Measurements from ENCODE around the gene SAP30.

SAP30 gene

DNA sequence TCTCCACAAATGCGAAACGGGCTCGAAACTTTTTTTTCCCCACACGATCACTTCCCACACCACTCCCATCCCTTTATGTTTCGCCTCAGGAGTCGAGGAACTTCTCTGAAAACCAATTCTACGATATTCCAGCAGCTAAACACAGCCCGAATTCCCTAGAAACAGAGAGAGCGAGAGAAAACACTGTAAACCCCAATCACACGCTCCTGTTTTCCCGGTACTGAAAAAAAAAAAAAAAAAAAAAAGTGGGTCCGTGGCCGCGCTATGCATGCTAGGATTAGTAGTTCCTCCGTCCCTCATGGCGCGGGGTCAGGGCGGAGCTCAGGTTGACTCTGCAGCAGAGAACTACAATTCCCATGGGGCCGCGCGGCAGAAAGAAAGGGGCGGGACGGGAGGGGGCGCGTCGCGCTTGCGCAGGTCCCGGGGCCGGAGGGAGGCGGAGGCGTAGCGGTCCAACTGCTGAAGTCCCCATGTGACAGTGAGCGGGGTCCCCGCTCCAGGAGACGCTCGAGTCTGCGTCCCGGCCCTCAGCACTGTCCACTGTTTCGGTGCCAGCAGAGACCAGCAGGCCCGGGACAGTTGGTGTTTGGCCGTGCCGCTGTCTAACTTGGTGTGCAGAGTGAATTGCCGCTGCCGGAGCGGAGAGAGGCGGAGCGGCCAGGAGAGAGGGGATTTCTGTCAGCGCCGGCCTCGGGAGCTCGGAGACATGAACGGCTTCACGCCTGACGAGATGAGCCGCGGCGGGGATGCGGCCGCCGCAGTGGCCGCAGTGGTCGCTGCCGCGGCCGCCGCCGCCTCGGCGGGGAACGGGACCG is at the start of gene SAP30:
Gene SAP30, plus strand, starts transcription at position 478 of the 815 bp plus-strand sequence. Its CDS starts 229 bp downstream, at position 707.
- peak; percentile 98 for DNase-seq (ENCODE audit: low spot score)

GRCh38 chr4:173325007-173325736 is 45.6 kb upstream of the SAP30 start:
- DNase-seq (ENCODE audit: low spot score): no peak

DNA sequence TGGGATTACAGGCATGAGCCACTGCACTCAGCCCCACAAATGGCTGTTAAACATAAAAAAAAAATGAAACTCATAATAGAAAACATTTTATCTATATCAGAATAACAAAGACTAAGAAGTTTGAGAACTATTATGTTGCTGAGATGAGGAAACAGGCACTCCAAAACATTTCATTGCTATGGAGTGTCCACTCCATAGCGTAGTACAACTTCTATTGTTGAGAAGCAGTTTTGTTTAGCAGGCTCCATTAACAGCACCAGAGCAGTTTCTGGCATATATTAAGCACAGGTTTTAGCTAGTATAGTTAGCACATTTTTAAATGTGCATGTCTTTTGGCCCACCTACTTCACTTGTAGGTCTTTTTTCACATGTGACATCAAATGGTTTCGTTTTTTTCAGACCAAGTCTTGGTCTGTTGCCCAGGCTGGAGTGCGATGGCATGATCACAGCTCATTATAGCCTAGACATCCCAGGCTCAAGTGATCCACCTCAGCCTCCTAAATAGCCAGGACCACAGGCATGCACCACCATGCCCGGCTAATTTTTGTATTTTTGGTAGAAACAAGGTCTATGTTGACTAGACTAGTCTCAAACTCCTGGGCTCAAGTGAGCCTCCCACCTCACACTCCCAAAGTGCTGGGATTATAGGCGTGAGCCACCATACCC is 42.4 kb upstream of the SAP30 start:
- no peak for DNase-seq (ENCODE audit: low spot score)

DNA sequence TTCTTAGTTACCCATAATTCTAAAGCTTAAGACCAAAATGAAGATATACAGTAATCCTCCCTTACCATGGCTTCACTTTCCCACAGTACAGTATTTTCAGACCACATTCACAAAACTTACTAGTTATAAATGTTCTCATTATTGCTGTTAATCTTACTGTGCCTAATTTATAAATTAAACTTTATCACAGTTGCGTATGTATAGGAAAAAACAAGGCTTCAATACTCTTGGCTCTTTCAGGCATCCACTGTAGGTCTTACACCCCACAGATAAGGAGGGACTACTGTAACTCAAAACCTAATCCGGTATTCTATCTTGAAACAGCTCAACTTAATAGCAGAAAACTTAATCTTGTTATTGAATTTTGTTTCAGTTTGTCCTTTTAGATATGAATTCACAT is 40.2 kb upstream of the SAP30 start:
- DNase-seq (ENCODE audit: low spot score): no peak

DNA sequence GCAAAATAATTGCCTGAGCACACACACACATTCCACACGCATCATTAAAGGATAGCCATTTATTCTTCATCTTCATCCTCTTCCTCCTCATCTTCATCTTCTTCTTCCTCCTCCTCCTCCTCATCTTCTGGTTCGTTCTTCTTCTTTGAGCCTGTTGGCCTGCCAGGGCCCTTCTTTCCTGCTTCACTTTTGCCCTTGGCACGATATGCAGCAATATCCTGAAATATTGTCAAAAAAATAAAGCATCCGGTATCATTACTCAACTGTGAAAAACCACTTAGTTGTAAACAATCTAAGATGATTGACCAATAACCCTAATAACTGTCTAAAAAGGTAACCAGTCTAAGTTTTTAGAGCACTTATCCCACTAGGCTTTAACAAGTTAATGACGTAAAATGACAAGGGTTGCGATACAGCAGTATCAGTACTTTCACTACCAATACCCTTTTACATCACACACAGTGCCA is 38.7 kb upstream of the SAP30 start:
- no peak for DNase-seq (ENCODE audit: low spot score)

DNA sequence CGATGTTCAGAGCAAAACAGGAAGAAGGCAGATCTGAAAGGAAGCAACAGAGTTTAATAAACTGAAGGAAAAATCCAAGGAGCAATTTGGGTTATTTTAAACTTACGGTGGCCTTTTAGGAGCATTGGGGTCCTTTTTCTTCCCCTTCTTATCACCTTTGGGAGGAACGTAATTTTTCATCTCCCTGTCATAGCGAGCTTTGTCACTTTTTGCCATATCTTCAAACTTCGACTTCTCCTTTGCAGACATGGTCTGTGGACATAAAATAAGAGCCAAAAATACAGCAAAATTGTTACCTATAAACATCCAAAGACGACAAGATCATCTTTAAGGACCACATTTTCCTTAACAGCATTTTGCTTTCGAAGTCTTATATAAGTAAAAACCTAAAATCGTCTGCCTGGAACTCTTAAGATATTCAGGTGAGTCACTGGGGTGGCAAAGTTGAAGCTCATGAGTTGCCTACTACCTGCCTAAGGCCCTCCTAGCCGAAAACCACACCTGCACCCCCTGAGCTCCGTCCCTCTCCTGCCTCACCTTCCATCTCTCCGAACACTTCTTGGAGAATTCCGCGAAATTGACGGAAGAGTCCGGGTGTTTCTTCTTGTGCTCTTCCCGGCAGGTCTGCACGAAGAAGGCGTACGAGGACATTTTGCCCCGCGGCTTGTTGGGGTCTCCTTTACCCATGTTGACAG is 37.6 kb upstream of the SAP30 start:
- DNase-seq (ENCODE audit: low spot score): no peak

- DNase-seq (ENCODE audit: low spot score): peak; percentile 61
Observed at GRCh38 chr4:173333658-173334084, 37.1 kb upstream of the SAP30 start.

- DNase-seq (ENCODE audit: low spot score): peak; percentile 100
Observed at GRCh38 chr4:173334085-173334890, 36.5 kb upstream of the SAP30 start, which contains the start of gene HMGB2. HMGB2 (minus strand) TSS chr4:173334358; CDS start chr4:173333649, 709 bp downstream.

DNA sequence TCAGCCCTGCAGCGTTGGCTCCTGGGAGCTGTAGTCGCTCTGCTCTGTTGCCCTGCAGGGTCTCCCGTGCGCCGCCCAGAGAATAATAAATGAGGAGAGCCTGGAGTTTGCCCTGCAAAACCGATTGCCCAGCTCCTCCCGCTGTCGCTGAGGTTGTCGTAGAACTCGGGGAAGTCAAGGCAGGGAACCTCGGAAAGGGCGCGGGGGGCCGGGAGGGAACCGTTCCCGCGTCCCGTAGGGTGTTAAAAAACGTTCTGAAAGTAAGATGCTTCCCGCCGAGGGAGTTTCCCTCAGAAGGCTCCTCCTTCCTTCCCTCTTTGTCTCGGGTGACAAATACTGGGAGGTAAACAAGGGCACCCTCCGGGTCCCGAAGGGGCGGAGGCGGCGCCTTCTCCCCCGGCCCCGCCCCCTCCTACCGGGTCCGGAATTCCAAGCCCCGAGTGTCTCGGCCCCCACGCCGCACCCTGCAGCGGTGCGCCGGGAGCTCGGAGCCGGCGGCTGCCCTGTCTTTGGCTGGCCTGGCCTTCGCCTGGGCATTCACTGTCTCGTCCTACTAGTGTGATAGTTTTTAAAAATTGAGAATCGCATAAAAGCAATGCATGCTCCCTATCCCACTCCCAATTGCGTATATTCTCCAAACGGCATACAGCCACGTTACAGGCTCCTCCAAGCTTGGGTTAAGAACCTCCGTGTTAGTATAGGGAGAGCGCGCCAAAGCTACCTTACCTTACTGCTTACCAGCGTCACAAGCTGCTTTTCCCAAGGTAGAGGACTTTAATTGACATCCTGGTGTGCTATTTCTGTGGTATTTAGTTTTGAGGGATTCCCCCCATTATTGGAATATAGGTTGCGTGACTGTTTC is 35.6 kb upstream of the SAP30 start:
- no peak for DNase-seq (ENCODE audit: low spot score)

DNA sequence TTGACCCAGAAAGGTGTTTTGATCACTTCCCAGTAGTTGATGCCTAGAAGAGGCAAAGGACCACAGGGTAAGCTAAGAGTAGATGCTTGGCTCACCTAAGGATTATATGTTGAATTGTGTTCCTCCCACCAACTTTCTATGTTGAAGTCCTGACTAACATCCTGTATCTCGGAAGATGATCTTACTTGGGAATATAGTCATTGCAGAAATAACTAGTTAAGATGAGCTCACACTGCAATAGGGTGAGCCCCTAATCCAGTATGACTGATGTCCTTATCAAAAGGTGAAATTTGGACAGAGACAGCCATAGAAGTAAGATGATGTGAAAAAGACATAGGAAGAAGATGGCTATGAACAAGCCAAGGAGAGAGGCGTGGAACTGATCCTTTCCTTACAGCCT is 33.3 kb upstream of the SAP30 start:
- no peak for DNase-seq (ENCODE audit: low spot score)

DNA sequence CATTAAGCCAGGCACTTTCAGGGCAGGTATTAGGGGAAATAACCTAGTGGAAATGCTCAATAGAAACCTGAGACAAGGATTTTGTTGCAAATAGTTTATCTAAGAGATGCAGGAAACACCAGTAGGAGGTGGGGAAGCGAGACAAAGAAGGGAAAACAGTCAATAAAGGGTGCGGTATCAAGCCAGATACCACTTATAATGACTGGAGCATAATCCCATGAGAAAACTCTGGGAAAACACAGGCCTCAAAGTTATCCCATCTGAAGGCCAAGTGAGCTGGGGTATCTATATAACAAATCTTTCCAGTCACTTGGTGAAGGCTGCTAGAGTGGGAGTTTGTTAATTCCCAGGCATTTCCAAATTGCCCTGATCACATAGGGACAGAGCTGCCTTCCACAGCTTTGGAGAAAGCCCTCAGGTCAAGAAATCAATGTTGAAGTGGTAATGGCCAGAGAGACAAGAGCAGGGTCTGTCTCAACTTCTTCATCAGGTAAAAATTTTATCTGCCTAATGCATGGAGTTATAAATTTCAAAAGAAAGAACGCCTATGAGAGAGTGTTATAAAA is 26.8 kb upstream of the SAP30 start:
- no peak for DNase-seq (ENCODE audit: low spot score)

- no peak for DNase-seq (ENCODE audit: low spot score)
Observed at GRCh38 chr4:173345648-173346047, 25.1 kb upstream of the SAP30 start.

DNA sequence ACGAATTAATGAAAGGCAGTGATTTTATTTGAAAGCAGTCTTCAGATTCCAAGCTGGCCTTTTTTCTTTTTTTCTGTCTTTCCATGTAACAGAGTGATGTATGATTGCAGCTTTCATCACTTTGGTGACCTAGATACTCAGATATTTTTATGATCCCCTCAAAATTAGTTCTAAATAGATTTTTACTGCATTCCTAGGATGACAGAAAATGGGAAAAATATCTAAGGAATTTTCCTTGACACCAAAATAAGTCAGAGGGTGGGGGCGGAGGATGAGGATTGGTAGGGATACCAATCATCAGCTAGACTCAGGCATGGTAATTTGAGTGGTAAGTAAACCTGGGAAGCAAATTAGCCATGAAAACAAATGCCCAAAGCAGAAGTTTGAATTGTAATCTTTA is 24.7 kb upstream of the SAP30 start:
- no peak for DNase-seq (ENCODE audit: low spot score)

GRCh38 chr4:173347467-173347866 is 23.3 kb upstream of the SAP30 start:
- no peak for DNase-seq (ENCODE audit: low spot score)

DNA sequence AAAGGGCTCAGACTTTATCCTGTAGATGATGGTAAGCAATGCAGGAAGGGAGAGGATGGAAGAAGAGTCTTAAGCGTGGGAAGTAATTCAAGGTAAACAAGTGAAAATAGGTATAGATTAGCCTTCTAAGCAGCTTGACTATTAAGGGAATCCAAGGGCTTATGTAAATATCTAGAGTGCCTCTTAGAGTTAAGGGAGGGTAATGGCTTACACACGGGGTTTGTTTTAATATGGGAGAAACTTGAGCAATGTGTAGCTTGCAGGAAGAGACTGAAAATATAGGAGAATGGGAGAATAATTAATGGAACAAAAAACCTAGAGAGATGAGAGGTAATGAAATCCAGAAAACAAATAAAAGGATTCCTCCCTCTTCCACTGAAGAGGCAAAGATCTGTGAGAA is 12.8 kb upstream of the SAP30 start:
- DNase-seq (ENCODE audit: low spot score): no peak

DNA sequence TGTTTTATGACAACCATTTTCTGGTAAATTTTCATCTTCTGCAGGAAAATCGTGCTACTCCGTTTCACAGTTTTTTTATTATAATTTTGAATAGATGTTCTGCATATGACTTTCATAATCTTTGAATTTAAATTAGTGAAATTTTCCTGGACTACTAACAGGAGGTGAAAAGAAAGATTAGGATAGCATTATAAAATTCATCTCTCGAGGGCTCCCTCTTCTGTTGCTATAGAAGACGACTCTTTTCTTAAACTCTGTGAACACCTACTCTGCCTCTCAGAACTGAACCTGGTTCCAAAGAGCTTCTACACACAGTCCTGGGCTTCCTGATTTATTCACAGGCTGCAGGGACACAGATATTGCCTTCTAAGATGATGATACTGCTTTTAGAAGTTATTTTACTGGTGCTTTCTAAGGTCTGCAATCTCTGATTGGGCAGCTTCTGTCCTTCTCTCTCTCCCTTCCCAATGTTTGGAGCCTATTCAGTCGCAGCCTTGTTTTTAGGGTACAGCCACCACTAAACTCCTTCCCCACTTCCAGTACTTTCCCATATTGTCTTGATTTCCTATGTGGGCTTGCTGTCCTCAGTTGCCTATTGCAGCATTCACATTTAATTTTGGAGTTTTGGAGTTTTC is 10.1 kb upstream of the SAP30 start:
- no peak for DNase-seq (ENCODE audit: low spot score)

- DNase-seq (ENCODE audit: low spot score): no peak
Observed at GRCh38 chr4:173362666-173363065, 8.1 kb upstream of the SAP30 start.

DNA sequence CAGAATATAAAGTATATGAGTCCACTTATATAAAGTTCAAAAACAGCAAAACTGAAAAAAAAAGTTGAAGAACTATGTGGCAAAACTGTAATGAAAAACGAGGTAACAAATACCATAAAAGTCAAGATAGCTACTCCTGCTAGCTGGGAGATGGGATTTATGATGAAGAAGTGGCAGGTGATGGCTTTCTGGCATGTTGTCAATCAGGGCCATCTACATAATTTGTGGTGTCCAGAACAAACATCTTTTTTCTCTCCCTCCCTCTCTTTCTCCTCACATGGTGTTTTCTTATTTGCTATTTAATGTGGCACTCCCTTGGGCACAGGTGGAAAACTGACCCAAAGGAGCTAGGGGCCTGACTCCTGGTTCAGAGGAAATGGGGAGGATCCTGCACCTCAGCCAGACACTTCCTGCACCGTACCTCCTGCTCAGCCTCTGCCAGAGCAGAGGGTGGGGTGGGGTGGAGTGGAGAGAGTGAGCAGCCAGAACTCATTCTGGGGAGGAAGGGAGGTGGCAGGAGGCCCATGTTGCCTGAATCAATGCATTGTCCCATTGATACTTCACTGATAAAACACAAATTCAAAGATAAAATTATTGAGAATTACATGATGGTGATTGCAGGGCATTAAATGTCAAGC is 5.3 kb upstream of the SAP30 start:
- no peak for DNase-seq (ENCODE audit: low spot score)

DNA sequence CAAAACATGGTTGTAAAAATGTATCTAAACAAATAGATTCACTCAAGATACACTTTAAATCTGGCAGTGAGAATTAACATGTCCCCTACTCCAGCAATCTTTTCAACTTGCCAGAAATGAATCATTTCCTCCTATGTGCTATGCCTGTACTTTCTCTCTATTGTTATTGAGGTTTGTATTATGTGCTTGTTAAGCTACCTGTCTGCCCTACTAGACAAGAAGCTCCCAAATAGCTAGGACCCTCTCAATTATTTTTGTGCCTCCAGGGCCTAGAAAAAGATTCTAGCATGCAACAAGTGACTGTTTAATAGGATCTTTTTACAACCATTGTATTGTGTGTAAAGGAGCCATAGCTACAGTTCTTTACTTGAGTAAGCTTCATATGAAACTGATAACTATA is 3.5 kb upstream of the SAP30 start:
- DNase-seq (ENCODE audit: low spot score): no peak

All from globus pallidus (tissue), 1 donor.